Peyer's patch (tissue), 4 donors: ENCODE results near the gene JCHAIN.

Experiments used
- POLR2A ChIP-seq, 2 donors: fragments of 450-650 bp; IDR thresholded peaks; one replicate each; pipeline ENCODE4 v1.5.1; 2017; ENCODE audit warnings: antibody characterized with exemption in 2 of 2, mild to moderate bottlenecking in 2 of 2, moderate library complexity in 2 of 2
- TF ChIP-seq, protein P1 (sequence below), 6 experiments: fragments of 450-650 bp in 4 of 6; fragments of 200-600 bp in 2 of 6; sonication (generic) in 1 of 6; IDR thresholded peaks; one replicate each; pipeline ENCODE4 v1.5.1; 2017 to 2019; ENCODE audit warnings: antibody characterized with exemption in 6 of 6, mild to moderate bottlenecking in 3 of 6, moderate library complexity in 1 of 6

DNA sequence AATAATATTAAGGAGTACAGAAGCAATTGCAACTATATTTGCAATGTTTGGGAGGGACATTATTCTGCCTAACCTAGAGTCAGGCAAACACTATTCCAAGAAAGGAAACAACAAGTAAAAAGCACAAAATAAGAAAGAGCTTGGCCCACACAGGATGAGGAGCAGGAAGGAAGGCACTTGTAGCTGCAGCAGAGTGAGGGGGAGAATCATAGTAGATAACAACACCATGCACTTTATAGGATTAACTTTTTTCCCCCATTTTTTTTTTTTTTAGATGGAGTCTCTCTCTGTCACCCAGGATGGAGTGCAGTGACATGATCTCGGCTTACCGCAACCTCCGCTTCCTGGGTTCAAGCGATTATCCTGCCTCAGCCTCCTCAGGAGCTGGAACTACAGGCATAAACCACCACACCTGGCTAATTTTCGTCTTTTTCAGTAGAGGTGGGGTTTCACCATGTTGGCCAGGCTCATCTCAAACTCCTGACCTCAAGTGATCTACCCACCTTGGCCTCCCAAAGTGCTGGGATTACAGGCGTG lies 10.3 kb upstream of the JCHAIN start:
- no peak for TF ChIP-seq POLR2A (IDR thresholded peaks at IDR 0.05)
- TF ChIP-seq, protein P1, sequence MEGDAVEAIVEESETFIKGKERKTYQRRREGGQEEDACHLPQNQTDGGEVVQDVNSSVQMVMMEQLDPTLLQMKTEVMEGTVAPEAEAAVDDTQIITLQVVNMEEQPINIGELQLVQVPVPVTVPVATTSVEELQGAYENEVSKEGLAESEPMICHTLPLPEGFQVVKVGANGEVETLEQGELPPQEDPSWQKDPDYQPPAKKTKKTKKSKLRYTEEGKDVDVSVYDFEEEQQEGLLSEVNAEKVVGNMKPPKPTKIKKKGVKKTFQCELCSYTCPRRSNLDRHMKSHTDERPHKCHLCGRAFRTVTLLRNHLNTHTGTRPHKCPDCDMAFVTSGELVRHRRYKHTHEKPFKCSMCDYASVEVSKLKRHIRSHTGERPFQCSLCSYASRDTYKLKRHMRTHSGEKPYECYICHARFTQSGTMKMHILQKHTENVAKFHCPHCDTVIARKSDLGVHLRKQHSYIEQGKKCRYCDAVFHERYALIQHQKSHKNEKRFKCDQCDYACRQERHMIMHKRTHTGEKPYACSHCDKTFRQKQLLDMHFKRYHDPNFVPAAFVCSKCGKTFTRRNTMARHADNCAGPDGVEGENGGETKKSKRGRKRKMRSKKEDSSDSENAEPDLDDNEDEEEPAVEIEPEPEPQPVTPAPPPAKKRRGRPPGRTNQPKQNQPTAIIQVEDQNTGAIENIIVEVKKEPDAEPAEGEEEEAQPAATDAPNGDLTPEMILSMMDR (IDR thresholded peaks at IDR 0.05) = no peak
